Prostate gland (tissue), 2 donors: ENCODE measurements around the gene CCDC85B. TPM values are rescaled to one million over a fixed set of nuclear protein-coding genes. Genes with fewer than 3 reads are reported as not detected.
"Not testable (repeated sequence)": the region's sequence is repeated elsewhere in the genome, so short reads cannot be mapped to it uniquely, and the experiment has no call there.

Experiments used
- DNase-seq: peaks from one replicate; pipeline ENCODE4 v3.0.0-alpha.2; 2019; ENCODE audit warnings: low spot score
- H3K27ac ChIP-seq, 2 donors: fragments of 200-600 bp; sonication (generic); 2 replicates each; pipeline ENCODE4 v1.5.1; 2017 to 2019
- H3K27me3 ChIP-seq: fragments of 200-600 bp; sonication (generic); replicated peaks from 2 replicates; pipeline ENCODE4 v1.5.1; 2019; ENCODE audit not compliant: insufficient read depth
- H3K36me3 ChIP-seq, 2 donors: fragments of 200-600 bp; sonication (generic); 1 replicate in 1 of 2; 2 replicates in 1 of 2; pipeline versions ENCODE4 v1.5.1 to v1.8.1; 2017 to 2019
- H3K4me1 ChIP-seq: fragments of 200-600 bp; sonication (generic); replicated peaks from 2 replicates; pipeline ENCODE4 v1.5.1; 2019
- H3K4me3 ChIP-seq, 2 donors: fragments of 200-600 bp; sonication (generic); 2 replicates each; pipeline ENCODE4 v1.5.1; 2017 to 2019
- H3K9me3 ChIP-seq: fragments of 200-600 bp; sonication (generic); 2 replicates; pipeline ENCODE4 v1.5.1; 2017
- CTCF ChIP-seq, 4 experiments: fragments of 200-600 bp in 2 of 4; fragments of 450-650 bp in 2 of 4; sonication (generic) in 2 of 4; IDR thresholded peaks; 1 replicate in 3 of 4; 2 replicates in 1 of 4; pipeline ENCODE4 v1.5.1; 2016 to 2019; ENCODE audit warnings: antibody characterized with exemption in 4 of 4, mild to moderate bottlenecking in 2 of 4, moderate library complexity in 2 of 4
- POLR2A ChIP-seq: fragments of 450-650 bp; IDR thresholded peaks from one replicate; pipeline ENCODE4 v1.6.1; 2016; ENCODE audit warnings: antibody characterized with exemption, mild to moderate bottlenecking
- POLR2AphosphoS5 ChIP-seq: sonication (generic); formaldehyde crosslinking; IDR thresholded peaks from one replicate; pipeline ENCODE4 v1.6.1; 2017; ENCODE audit warnings: antibody characterized with exemption
- WGBS: methylation state at CpG from one replicate; pipeline ENCODE4 v1.1.5; 2018; 5-methylcytosine and 5-hydroxymethylcytosine counted together
- intact Hi-C: fragments of 100-400 bp; cut with DNase I; formaldehyde crosslinking; loops from one replicate; pipeline ENCODE4 v1.14.2; 2022
- total RNA-seq, 2 donors: library from RNA; depleted of rRNA; stranded (reverse); fragments of >200 nt; gene quantifications; one replicate each; pipeline ENCODE4 v1.1.0, GENCODE V29; 2016

Gene CCDC85B
- total RNA-seq, 2 donors from 2014 or later = 40.4 to 55.0 TPM

GRCh38 chr11:65888163-65888814 is 2.2 kb upstream of the CCDC85B start, which contains the start of gene FIBP:
Gene FIBP (minus strand): TSS chr11:65888471. CDS start chr11:65888418, 53 bp downstream.
- WGBS = under 1% methylated on average over 54 of the region's 57 CpGs
- peak within 1 kb of the TSS; percentile 54 to 58 for H3K4me3 ChIP-seq
- peak; percentile 83 to 99 (median 96) for TF ChIP-seq CTCF (IDR thresholded peaks at IDR 0.05)
- TF ChIP-seq POLR2AphosphoS5 = peak; percentile 96
- TF ChIP-seq POLR2A = peak; percentile 80
- H3K27me3 ChIP-seq = no peaks in the 10 kb centered on the region
- intact Hi-C loops = loop anchor here (2.0 kb wide), 2 partner anchors 31 to 73 kb away; partner anchors contain the start of gene SART1
- peak within 1 kb of the TSS; percentile 89 to 93 for H3K27ac ChIP-seq
- H3K9me3 ChIP-seq = no peaks in the 10 kb centered on the region
- no peaks in the 10 kb centered on the region for H3K36me3 ChIP-seq
- peaks cover 17% of the 10 kb centered on the region for H3K4me1 ChIP-seq
- DNase-seq = peak; percentile 97

GRCh38 chr11:65891219-65892136 is 1.0 kb downstream of the CCDC85B start:
- Histone ChIP-seq H3K4me3 (peak overlapping the region; percentile 52 to 73), H3K27me3 (no peaks in the 10 kb centered on the region), H3K9me3 (no peaks in the 10 kb centered on the region), H3K36me3 (no peaks in the 10 kb centered on the region), H3K27ac (peak overlapping the region; percentile 89 to 93), H3K4me1 (peaks cover 17% of the 10 kb centered on the region)
- DNase-seq = no peak
- intact Hi-C loops = no loop called here
- WGBS = 14% methylated on average over 44 of the region's 57 CpGs
- no peak for TF ChIP-seq POLR2AphosphoS5
- TF ChIP-seq POLR2A = no peak
- no peak for TF ChIP-seq CTCF (IDR thresholded peaks at IDR 0.05)

- H3K9me3 ChIP-seq, DNase-seq, H3K36me3 ChIP-seq, intact Hi-C loops, H3K27me3 ChIP-seq: not testable (repeated sequence)
- Histone ChIP-seq H3K27ac (peak overlapping the region; percentile 89 to 93), H3K4me3 (peak overlapping the region in 1 of 2 donors; percentile 73), H3K4me1 (peaks cover 17% of the 10 kb centered on the region)
- 65% methylated on average over 5 of the region's 5 CpGs for WGBS
These were observed 1.7 kb downstream of the CCDC85B start for GRCh38 chr11:65892137-65892540.

- Histone ChIP-seq H3K4me3 (no peak overlapping the region), H3K9me3 (no peaks in the 10 kb centered on the region), H3K4me1 (peaks cover 11% of the 10 kb centered on the region), H3K36me3 (no peaks in the 10 kb centered on the region), H3K27me3 (no peaks in the 10 kb centered on the region), H3K27ac (peak overlapping the region in 1 of 2 donors; percentile 50)
- WGBS = 77% methylated on average over 10 of the region's 10 CpGs
- intact Hi-C loops = no loop called here
- TF ChIP-seq POLR2AphosphoS5 (no peak), CTCF (IDR thresholded peaks at IDR 0.05) (no peak), POLR2A (no peak)
- no peak for DNase-seq
These were observed 2.3 kb downstream of the CCDC85B start for GRCh38 chr11:65892661-65893317.

- no peaks in the 10 kb centered on the region for H3K36me3 ChIP-seq
- H3K4me3 ChIP-seq = no peak overlapping the region
- TF ChIP-seq POLR2A (no peak), CTCF (IDR thresholded peaks at IDR 0.05) (no peak), POLR2AphosphoS5 (no peak)
- H3K27me3 ChIP-seq = no peaks in the 10 kb centered on the region
- intact Hi-C loops = no loop called here
- WGBS = 82% methylated on average over 16 of the region's 16 CpGs
- H3K9me3 ChIP-seq = no peaks in the 10 kb centered on the region
- no peak for DNase-seq
- H3K27ac ChIP-seq = peak overlapping the region; percentile 50 to 61
- H3K4me1 ChIP-seq = peaks cover 10% of the 10 kb centered on the region
These were observed 3.6 kb downstream of the CCDC85B start for GRCh38 chr11:65894034-65894591.
